Islet precursor cell (in vitro differentiated cells): Measurements from ENCODE around the gene PRKAR2A.
"Not testable (repeated sequence)": the region's sequence is repeated elsewhere in the genome, so short reads cannot be mapped to it uniquely, and the experiment has no call there.

Experiments used
- DNase-seq: peaks from one replicate; pipeline ENCODE4 v3.0.0-alpha.2; 2018

PRKAR2A gene

DNA sequence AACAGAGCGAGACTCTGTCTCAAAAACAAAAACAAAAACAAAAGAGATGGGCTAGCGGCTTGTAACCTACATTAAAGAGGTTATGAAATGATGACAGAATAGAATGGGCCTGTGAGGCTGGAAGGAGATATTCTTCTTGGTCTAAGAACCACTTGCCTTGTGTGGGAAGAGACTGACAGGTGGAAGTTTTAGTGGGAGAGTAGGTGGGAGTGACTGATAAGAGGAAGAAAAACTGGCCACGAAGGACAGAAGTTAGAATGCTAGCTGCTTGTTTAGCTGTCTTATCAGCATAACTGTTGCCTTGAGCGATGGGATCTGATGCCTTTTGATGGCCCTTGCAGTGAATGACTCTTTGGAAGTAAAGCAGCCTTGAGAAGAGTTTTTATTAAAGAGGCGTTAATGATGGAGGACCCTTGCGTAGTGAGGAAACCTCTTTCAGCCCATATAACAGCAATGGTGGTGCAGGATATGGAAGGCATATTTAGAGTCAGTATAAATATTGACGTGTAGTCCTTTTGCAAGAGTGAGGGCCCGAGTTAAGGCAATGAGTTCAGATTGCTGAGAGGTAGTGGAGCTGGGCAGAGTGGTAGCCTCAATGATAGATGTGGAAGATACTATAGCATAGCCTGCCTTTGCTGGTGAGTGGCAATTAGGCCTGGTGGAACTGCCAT, 122.4 kb downstream of the PRKAR2A start:
- not testable (repeated sequence) for DNase-seq

DNA sequence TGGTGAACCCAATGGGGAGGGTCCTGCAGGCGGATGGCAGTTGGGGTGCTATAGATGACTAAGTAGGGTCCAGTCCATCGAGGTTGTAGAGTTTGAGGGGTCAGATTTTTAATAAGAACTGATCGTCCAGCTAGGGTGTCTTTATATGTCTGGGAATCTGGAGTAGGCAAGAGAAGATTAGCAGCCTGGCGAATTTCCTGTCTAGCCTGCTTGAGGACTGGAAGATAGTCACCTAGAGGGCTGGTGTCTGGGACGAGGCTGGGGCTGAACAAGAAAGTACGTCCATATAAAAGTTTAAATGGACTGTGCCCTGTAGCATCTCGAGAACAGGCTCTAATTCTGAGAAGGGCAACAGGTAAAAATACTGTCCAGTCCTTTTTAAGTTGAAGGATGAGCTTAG, 123.9 kb downstream of the PRKAR2A start:
- no peak for DNase-seq

DNA sequence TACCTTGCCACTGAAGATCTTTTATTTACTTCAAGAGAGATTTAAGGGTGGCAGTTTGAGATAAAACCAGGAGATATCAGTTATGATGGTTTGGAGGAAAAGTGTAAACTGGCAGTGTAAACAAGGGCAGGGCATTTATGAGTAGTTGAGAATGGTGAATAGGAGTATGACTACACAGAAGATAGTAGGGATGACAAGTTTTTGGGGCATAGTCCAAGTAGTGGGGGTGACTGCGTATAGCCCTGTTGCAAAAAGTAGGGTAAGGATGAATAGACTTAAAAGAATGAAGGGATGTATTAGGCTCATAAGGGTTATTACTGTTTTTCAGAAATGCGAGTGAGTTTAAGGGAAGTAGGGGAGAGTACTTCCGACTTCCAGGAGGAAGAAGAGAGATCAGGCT, 124.4 kb downstream of the PRKAR2A start:
- DNase-seq: not testable (repeated sequence)

DNA sequence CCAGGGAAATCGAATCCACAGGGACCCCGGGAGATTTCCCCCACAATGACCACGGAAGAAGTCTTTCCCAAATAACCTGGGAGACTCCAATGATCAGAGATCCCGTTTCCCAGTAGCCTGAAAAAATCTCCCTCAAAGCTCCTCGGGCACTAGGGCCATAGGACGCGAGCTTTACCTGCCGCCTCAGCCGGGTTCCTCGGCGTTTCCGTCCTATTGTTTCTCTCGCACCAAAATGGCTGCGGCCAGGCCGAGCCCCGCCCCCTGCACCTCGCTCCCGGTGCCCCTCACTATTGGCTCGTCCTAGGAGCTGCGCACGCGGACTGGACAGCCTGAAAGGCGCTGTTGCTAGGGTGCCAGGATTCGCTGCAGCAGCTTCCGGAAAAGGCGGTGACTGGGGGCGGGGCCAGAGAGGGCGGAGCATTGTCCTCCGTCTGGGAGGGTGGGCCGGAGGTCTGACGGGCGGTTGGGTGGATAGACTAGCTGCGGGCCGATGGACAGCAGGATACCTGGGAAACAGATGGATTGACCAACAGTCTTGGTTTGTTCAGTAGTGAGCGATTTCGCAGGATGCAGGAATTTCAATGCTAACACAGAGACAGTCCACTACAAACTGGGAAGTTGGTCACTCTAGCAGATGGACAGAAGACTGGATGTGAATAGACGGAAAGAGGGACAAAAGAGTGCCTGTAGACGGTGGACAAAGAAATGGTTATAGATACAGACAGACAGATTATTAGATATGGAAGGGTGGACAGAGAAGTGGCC, 130.5 kb downstream of the PRKAR2A start, which contains the start of gene IP6K2:
Gene IP6K2, minus strand, starts transcription at position 240 of the 765 bp plus-strand sequence. CDS start 21,930 bp downstream, outside the sequence.
- DNase-seq: peak; percentile 99

DNA sequence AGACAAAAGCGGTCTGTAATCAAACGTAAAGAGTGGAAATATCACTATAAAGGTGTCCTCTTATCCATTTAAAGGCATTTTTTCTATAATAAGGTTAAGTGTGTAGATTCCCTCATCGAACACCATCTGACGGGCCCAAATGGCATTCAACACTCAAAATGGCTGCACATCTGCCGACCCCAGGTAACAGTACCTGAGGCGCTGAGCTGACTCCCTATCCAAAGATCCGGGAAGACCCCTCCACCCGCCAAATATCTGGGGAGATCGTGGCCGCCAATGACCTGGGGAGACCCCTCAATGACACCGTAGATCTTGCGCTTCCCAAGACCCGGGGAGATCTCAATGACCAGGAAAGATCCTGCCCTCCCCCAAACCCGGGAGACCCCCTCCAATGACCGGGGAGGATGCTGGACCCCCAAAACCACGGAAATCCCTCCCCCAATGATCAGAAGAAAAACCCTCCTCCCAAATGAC, 131.1 kb downstream of the PRKAR2A start:
- no peak for DNase-seq

DNA sequence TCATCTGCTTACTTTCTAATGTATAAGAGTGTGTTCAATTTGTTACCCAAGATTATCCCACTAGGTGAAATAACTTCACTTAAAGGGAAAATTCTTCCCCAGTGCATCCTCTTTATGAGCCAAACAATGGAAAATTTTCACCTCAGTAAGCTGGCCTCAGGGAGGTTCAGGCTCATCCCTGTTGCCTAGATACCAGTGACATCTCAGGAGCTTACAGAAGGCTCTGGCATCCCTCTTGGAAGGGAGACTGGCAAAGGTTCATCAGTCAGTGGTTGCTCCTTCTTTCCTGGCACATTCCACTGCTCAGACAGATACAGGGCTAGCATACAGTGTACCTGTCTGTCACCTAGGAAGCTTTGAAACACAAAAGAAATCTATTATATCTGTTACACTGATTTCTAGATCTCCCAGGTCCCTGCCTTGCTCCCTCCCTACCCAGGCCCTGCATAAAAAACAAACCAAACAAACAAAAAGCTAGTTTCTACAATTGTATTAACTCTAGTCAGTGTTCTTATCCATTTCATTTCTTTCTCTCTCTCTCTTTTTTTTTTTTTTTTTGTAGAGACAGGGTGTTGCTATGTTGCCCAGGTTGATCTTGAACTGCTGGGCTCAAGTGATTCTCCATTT, 132.4 kb downstream of the PRKAR2A start:
- DNase-seq: peak; percentile 60

DNA sequence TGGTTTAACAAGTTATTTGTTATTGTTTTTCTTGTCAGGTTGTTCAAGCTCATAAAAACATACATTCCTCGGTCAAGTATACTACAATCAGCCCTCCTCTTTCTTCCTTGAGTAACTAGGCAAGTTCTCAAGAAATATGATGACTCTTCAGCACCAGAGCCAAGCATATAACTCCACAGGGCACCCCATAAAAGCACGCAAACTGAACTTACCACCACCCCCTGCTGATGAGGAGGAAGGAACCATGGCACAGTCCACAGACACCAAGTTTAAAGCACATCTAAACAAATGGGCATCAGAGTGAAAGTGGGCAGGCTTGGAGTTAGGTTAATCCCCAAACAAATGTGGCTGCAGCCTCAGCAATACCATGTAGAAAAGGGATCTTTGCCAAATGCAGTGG, 135.9 kb downstream of the PRKAR2A start:
- DNase-seq: no peak

DNA sequence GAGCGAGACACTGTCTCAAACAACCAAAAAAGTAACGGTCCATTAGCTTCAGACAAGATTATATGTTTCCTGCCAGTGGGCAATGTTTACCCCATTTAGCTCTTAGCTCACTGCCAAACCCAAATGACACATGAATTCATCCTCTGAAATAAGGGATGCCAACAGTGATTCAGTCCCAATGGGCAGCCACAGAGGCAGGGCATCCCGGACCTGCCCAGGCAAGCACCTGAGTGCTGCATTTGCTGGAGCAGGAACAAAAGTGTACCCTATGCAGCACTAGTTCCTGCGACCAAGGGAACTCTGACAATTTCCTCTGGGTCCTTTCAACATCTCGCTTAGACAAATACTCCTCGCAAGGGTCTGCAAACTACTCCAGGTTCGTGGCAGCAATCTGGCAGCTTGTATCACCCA, 138.6 kb downstream of the PRKAR2A start:
- no peak for DNase-seq

DNA sequence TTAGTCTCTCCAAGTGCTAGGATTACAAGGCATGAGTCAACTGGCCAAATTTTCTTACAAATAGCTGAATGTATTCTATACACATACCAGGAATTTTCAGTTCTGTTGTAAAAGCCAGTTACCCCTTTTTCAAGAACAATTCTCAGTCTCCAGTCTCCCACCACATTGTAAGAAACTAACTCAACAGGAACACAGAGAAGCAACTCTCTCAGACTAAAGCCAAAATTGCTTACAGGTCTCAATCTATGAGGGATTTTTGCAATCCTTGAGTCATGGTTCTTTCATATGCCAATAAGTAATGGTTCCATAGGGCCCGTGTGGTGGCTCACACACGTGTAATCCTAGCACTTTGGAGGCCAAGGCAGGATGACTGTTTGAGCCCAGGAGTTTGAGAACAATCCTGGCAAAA, 139.2 kb downstream of the PRKAR2A start:
- no peak for DNase-seq

DNA sequence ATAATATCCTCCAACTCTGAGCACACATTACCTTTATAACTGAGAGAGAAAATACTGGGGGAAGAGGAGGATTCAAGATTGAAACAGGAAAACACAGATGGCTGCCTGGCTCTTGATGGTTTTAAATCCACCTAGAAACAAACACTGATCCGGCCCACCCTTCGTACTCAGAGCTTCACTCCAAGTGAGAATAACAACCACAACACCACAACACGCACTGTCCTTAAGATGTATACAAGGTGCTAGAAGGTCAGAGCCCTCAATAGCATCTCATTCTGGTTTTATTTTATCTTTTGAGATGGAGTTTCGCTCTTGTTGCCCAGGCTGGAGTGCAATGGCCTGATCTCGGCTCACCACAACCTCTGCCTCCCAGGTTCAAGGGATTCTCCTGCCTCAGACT, 140.5 kb downstream of the PRKAR2A start:
- no peak for DNase-seq

DNA sequence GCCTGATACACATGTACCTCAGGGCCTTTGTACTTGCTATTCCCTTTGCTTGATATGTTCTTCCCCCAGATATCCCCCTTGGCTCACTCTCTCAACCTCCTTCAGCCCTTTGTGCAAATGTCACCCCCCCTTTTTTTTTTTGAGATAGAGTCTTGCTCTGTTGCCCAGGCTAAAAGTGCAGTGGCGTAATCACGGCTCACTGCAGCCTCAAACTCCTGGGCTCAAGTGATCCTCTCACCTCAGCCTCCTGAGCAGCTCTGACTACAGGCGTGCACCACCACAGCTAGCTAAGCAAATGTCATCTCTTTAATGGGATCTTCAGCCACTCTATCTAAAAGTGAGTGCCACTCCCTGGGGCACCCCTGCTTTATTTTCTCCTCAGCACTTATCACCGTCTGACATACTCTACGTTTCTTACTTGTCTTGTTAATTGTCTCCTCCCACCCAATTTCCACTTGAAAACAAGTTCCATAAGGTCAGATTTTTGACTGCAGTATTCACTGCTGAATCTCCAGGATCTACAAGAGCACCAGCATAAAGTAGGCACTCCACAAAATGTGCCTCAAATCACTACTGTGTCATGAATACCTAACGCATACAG, 145.3 kb downstream of the PRKAR2A start:
- DNase-seq: no peak

DNA sequence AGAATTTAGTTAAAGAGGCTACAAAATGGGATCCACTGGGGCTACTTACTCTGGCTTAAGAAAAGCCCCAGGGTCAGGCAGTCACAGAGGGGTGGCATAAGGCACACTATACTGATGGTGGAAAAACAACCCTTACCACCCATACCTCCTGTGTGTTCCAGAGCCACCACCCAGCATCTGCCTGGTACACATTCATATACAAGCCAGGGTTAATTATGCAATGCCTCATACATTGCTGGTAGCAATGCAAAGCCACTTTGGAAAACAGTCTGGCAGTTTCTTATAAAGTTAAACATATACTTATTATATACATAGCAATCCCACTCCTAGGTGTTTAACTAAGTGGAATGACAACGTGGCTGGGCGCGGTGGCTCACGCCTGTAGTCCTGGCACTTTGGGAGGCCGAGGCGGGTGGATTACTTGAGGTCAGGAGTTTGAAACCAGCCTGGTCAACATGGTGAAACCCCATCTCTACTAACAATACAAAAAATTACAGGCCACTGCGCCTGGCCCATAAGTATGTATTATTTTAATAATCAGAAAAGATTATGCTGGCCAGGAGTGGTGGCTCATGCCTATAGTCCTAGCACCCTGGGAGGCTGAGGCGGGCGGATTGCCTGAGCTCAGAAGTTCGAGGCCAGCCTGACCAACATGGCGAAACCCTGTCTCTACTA, 146.8 kb downstream of the PRKAR2A start:
- no peak for DNase-seq

DNA sequence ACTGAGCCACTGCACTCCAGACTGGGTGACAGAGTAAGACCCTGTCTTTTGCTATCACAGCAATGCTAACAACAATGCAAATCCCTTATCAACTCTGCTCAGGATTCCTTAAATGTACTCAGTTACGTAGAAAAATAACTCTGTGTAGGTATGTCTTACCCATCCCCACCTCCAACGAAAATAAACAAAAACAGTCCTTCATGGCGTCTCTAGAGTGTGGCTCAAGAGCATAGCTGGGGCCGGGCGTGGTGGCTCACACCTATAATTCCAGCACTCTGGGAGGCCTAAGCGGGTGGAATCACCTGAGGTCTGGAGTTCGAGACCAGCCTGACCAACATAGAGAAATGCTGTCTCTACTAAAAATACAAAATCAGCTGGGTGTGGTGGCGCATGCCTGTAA, 148.8 kb downstream of the PRKAR2A start:
- DNase-seq: no peak

DNA sequence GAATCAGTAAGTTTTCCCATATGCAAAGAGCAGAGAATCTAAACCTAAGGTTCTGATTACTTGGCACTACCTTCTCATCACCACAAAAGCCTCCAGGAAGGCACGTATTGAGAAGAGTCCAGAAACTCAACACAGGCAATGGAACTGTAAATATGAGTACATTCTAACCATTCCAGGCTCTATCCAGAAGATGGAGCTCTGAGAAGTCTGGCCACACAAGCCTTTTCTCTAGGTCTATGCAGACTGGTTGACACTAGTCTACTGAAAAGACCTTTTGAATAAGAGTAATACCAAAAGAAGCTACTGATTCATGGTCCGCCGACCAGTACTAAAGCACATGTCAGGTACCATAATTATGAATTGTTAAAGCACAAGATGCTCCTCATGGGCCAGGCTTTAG, 149.7 kb downstream of the PRKAR2A start:
- no peak for DNase-seq

DNA sequence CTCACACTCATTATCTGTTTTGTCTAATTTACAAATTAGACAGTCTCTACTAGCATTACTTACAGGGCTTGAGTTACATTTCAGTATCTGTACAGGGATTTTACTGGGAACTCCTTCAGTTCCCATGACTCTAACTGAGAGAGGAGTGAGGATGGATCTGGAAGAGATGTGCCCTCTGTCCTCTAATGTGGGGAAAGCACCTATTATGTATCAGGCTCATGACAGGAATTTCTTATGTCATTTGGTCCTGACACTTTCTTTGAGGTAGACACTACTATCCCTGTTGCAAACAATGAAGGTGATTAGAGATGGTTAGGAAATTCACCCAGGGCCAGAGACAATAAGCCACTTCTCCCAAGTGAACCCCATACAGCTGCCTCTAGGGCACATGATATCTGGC, 151.1 kb downstream of the PRKAR2A start:
- no peak for DNase-seq
